GM23338 (cell line): ENCODE measurements around the gene UBA1. TPM values are rescaled to one million over a fixed set of nuclear protein-coding genes. Genes with fewer than 3 reads are reported as not detected.

Experiments used
- ATAC-seq: fragments of 200-7000 bp; cut with Tn5 transposase; 3 replicates; pipeline ENCODE4 v1.9.1; 2020
- DNase-seq: peaks from one replicate; pipeline ENCODE4 v3.0.0-alpha.2; 2015; ENCODE audit warnings: low spot score
- H2AFZ ChIP-seq: fragments of 200-600 bp; sonication (generic); 2 replicates; pipeline ENCODE4 v1.8.0; 2016; ENCODE audit warnings: antibody characterized with exemption, mild to moderate bottlenecking, moderate library complexity
- H3F3A ChIP-seq: fragments of 200-600 bp; sonication (generic); replicated peaks from 2 replicates; pipeline ENCODE4 v1.8.0; 2017; ENCODE audit warnings: antibody characterized with exemption, mixed run types, low read depth
- H3K27ac ChIP-seq: fragments of 200-600 bp; sonication (generic); 2 replicates; pipeline ENCODE4 v1.6.1; 2016; ENCODE audit warnings: low read depth
- H3K27me3 ChIP-seq: fragments of 200-600 bp; sonication (generic); 2 replicates; pipeline ENCODE4 v1.8.0; 2016; ENCODE audit warnings: mild to moderate bottlenecking, mixed run types, moderate library complexity; ENCODE audit not compliant: insufficient read depth
- H3K36me3 ChIP-seq: fragments of 200-600 bp; sonication (generic); 2 replicates; pipeline ENCODE4 v1.8.0; 2016; ENCODE audit warnings: mild to moderate bottlenecking; ENCODE audit not compliant: insufficient read depth
- H3K4me1 ChIP-seq: fragments of 200-600 bp; sonication (generic); 2 replicates; pipeline ENCODE4 v1.8.0; 2016; ENCODE audit warnings: mild to moderate bottlenecking, moderate library complexity; ENCODE audit not compliant: insufficient read depth
- H3K4me2 ChIP-seq: fragments of 200-600 bp; sonication (generic); 2 replicates; pipeline ENCODE4 v1.7.1; 2017; ENCODE audit warnings: mixed run types
- H3K4me3 ChIP-seq: fragments of 200-600 bp; sonication (generic); 2 replicates; pipeline ENCODE4 v1.6.1; 2016; ENCODE audit warnings: mixed run types
- H3K79me2 ChIP-seq: fragments of 200-600 bp; sonication (generic); replicated peaks from 2 replicates; pipeline ENCODE4 v1.8.0; 2017; ENCODE audit warnings: mild to moderate bottlenecking; ENCODE audit not compliant: insufficient read depth
- H3K9me2 ChIP-seq: fragments of 200-600 bp; sonication (generic); 2 replicates; pipeline ENCODE4 v1.8.0; 2017; ENCODE audit not compliant: insufficient read depth
- H4K20me1 ChIP-seq: fragments of 200-600 bp; sonication (generic); replicated peaks from 2 replicates; pipeline ENCODE4 v1.8.0; 2017; ENCODE audit warnings: mild to moderate bottlenecking; ENCODE audit not compliant: insufficient read depth
- H3K27ac Mint-ChIP-seq: 2 replicates; pipeline ENCODE4 v1.8.0; 2020; ENCODE audit warnings: inconsistent platforms, mild to moderate bottlenecking, moderate library complexity, mixed read lengths
- H3K27me3 Mint-ChIP-seq: 3 replicates; pipeline ENCODE4 v1.8.0; 2022; ENCODE audit warnings: low read depth, mild to moderate bottlenecking, moderate library complexity, mixed read lengths, inconsistent platforms; ENCODE audit not compliant: insufficient read depth, poor library complexity
- H3K36me3 Mint-ChIP-seq: 3 replicates; pipeline ENCODE4 v1.8.0; 2021; ENCODE audit warnings: low read depth, mild to moderate bottlenecking, inconsistent platforms, moderate library complexity, mixed read lengths
- H3K4me1 Mint-ChIP-seq: 3 replicates; pipeline ENCODE4 v1.8.0; 2020; ENCODE audit warnings: mild to moderate bottlenecking, inconsistent platforms, mixed read lengths
- H3K4me3 Mint-ChIP-seq: 3 replicates; pipeline ENCODE4 v1.8.0; 2021; ENCODE audit warnings: moderate library complexity, mild to moderate bottlenecking, inconsistent platforms, mixed read lengths
- H3K9me3 Mint-ChIP-seq: 3 replicates; pipeline ENCODE4 v1.8.0; 2020; ENCODE audit warnings: moderate library complexity, mild to moderate bottlenecking, inconsistent platforms, mixed read lengths
- CTCF ChIP-seq, 2 experiments: fragments of 200-600 bp in 1 of 2; sonication (generic) in 1 of 2; conservative IDR thresholded peaks; 2 replicates each; pipeline versions ENCODE4 v1.5.1 to v1.6.1; 2016 to 2017; ENCODE audit warnings: antibody characterized with exemption in 2 of 2, low read depth in 2 of 2, mild to moderate bottlenecking in 2 of 2, moderate library complexity in 1 of 2
- POLR2AphosphoS5 ChIP-seq: IDR thresholded peaks from 2 replicates; pipeline ENCODE4 v1.6.1; 2016; ENCODE audit warnings: antibody characterized with exemption, low read depth
- ZNF462 ChIP-seq: fragments of 250-450 bp; sonication (Bioruptor Pico); IDR thresholded peaks from 2 replicates; pipeline ENCODE4 v1.5.0; 2020; ENCODE audit warnings: mild to moderate bottlenecking, moderate library complexity
- polyA plus RNA-seq: library from polyadenylated mRNA; unstranded; fragments of >200 nt; fragmentation: Nextera tagmentation; extraction: Ambion mirVana; gene quantifications from 2 replicates; pipeline ENCODE4 v1.2.1, GENCODE V29; 2016
- total RNA-seq: library from RNA; depleted of rRNA; stranded (reverse); fragments of >200 nt; shearing (Covaris generic); gene quantifications from 2 replicates; pipeline ENCODE4 v1.2.3, GENCODE V29; 2014

The UBA1 gene
- total and polyA plus RNA-seq, 2 experiments from 2014 or later: 104 to 377 TPM

- H3K36me3 ChIP-seq: peaks cover 25% of the 10 kb centered on the region
- Mint-ChIP-seq H3K27me3 (peaks cover 21% of the 10 kb centered on the region), H3K9me3 (no peaks in the 10 kb centered on the region), H3K36me3 (peaks cover 98% of the 10 kb centered on the region), H3K27ac (peak overlapping the region; percentile 59; the same call in 1 of the 2 replicates), H3K4me3 (no peak overlapping the region; the same call in 2 of the 3 replicates), H3K4me1 (peaks cover 32% of the 10 kb centered on the region)
- H4K20me1 ChIP-seq: peaks cover 4% of the 10 kb centered on the region; the same call in 1 of the 2 replicates
- no peaks in the 10 kb centered on the region for H3K27me3 ChIP-seq
- H3K4me1 ChIP-seq: peaks cover 10% of the 10 kb centered on the region
- H3K27ac ChIP-seq: no peak overlapping the region; the same call in 1 of the 2 replicates
- H3K4me2 ChIP-seq: no peak overlapping the region
- H3F3A ChIP-seq: no peaks in the 10 kb centered on the region
- H3K4me3 ChIP-seq: no peak overlapping the region
- H2AFZ ChIP-seq: no peak overlapping the region
- no peak for DNase-seq
- TF ChIP-seq CTCF (conservative IDR thresholded peaks at IDR 0.05; ENCODE audit: low read depth in 2 of 2) (0 out of 4 replicates have a peak, but pooled peaks of 1 of the 2 experiments have one; percentile 8), ZNF462 (CRISPR knock-in tag) (no peak), POLR2AphosphoS5 (no peak)
- H3K79me2 ChIP-seq: peaks cover 25% of the 10 kb centered on the region
- ATAC-seq: no peak
- no peaks in the 10 kb centered on the region for H3K9me2 ChIP-seq
Observed at GRCh38 chrX:47200385-47201150, 6.9 kb downstream of the UBA1 start.
